Thymus (tissue), 11 donors: ENCODE data around the gene KRTAP15-1. TPM values are rescaled to one million over a fixed set of nuclear protein-coding genes. Genes with fewer than 3 reads are reported as not detected.

Experiments used
- DNase-seq, 9 donors: peaks; one replicate each; pipeline ENCODE4 v3.0.0-alpha.2; 2013; ENCODE audit warnings: low spot score in 9 of 9, low read depth in 6 of 9, missing footprints in 1 of 9
- H3K27ac ChIP-seq, 2 donors: one replicate each; pipeline ENCODE4 v1.5.1; 2013; ENCODE audit warnings: control low read depth in 1 of 2, low read depth in 1 of 2, low read length in 1 of 2, mild to moderate bottlenecking in 1 of 2, moderate library complexity in 1 of 2
- H3K27me3 ChIP-seq, 2 donors: one replicate each; pipeline ENCODE4 v1.5.1; 2013; ENCODE audit warnings: low read length in 1 of 2; ENCODE audit not compliant: control insufficient read depth in 2 of 2, insufficient read depth in 1 of 2
- H3K36me3 ChIP-seq, 2 donors: one replicate each; pipeline ENCODE4 v1.5.1; 2013; ENCODE audit warnings: low read length in 1 of 2, mild to moderate bottlenecking in 1 of 2, moderate library complexity in 1 of 2; ENCODE audit not compliant: control insufficient read depth in 2 of 2, insufficient read depth in 2 of 2
- H3K4me1 ChIP-seq, 2 donors: one replicate each; pipeline ENCODE4 v1.5.1; 2013; ENCODE audit warnings: low read length in 2 of 2; ENCODE audit not compliant: control insufficient read depth in 2 of 2, insufficient read depth in 2 of 2
- H3K4me3 ChIP-seq, 2 donors: one replicate each; pipeline ENCODE4 v1.5.1; 2013; ENCODE audit warnings: low read length in 2 of 2, control low read depth in 1 of 2, mild to moderate bottlenecking in 1 of 2
- H3K9me3 ChIP-seq, 2 donors: one replicate each; pipeline ENCODE4 v1.5.1; 2013; ENCODE audit warnings: low read length in 1 of 2, mild to moderate bottlenecking in 1 of 2; ENCODE audit not compliant: control insufficient read depth in 2 of 2, insufficient read depth in 1 of 2
- WGBS: extraction: QIAGEN DNeasy Blood & Tissue Kit; methylation state at CpG from one replicate; pipeline ENCODE4 v1.1.7; 2013; 5-methylcytosine and 5-hydroxymethylcytosine counted together
- polyA plus RNA-seq: library from polyadenylated mRNA; stranded (reverse); fragments of 200-250 nt; gene quantifications from one replicate; pipeline ENCODE4 v1.2.3, GENCODE V29; 2013
- total RNA-seq: library from RNA; stranded (reverse); fragments of 120-200 nt; gene quantifications from one replicate; pipeline ENCODE4 v1.2.4, GENCODE V29; 2013
- donor health status: healthy.

KRTAP15-1 gene
- total and polyA plus RNA-seq, 2 donors = not detected

DNA sequence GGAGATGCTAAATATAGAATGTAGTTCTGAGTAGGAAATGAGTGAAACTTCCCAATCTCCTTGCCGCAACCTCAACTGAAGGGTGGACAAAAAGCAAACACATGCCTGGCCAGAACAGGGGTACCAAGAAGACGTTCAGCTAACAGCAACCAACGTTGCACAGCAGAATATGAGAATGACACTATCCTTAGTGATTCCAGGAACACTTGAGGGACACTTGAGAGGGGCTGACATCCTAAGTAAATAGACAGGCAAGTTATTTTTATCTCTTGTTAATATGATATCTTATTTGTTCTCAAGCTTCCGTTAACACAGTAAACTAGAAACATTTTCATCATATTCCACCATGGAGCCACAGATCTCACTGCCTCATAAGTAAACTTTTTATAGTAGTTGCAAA is 39.2 kb downstream of the KRTAP15-1 start:
- no peaks in the 10 kb centered on the region for H3K36me3 ChIP-seq

DNA sequence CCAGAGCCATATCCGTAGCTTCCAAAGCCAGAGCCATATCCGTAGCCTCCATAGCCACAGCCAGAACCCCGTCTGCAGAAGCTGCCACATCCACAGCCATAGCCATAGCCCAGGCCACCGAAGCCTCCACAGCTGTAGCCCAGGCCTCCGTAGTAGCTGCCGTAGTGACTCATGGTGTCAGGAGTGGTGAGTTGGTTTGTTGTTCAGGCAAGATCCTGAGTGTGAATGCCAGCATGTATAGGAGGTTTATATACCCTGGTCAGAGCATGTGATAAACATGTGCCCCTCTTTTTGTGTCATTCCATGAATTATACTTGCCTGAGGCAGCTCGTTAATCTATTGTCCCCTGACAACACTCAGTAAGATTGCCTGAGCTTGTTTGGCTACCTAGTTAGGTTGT is 40.1 kb downstream of the KRTAP15-1 start, which contains the start of gene KRTAP19-1:
Gene KRTAP19-1 (minus strand): TSS at position 223 of the 400 bp plus-strand sequence. CDS start 50 bp downstream, at position 173.
- Histone ChIP-seq H3K4me1 (no peaks in the 10 kb centered on the region), H3K36me3 (no peaks in the 10 kb centered on the region), H3K27me3 (no peaks in the 10 kb centered on the region), H3K27ac (no peak within 1 kb of the TSS), H3K4me3 (no peak within 1 kb of the TSS), H3K9me3 (no peaks in the 10 kb centered on the region)
- 94% methylated on average over 7 of the region's 7 CpGs for WGBS
- DNase-seq = no peak

More for the DNA sequence above, 39.2 kb downstream of the KRTAP15-1 start:
- Histone ChIP-seq H3K4me1 (no peaks in the 10 kb centered on the region), H3K4me3 (no peak overlapping the region), H3K9me3 (no peaks in the 10 kb centered on the region), H3K27me3 (no peaks in the 10 kb centered on the region), H3K27ac (no peak overlapping the region)
- no peak for DNase-seq
- WGBS = 63% methylated on average over 4 of the region's 4 CpGs

DNA sequence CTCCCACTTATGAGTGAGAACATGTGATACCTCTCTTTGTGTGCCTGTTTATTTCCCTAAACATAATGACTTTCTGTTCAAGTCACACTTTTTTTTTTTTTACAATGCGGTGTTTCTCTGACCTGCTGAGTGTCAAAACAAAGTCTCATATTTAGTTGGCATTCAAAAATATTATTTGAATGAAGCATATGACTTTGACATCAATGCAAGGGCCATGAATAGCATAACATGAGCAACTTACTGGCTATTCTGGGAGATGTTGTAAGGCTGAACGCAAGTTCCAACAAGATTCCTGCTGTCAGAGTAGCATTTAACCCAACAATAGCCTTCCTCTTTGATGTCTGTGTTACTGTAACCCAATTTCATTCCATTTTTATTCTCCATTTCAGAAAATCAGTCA is 42.1 kb downstream of the KRTAP15-1 start:
- H3K36me3 ChIP-seq = no peaks in the 10 kb centered on the region

DNA sequence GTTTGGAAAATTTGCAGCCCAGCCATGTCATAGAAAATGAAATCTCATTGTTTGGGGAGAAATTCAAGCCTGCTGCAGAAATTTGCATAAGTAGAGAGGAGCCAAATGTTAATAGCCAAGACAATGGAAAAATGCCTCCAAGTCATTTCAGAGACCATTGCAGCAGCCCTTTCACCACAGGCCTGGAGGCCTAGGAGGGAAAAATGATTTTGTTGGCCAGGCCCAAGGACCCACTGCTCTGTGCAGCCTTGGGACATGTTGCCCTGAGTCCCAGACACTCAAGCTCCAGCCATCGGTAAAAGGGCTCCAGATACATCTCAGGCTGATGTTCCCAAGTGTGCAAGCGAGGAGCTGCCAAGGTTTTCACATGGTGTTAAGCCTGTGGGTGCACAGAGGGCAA is 46.1 kb downstream of the KRTAP15-1 start:
- no peak overlapping the region for H3K4me3 ChIP-seq
- H3K27ac ChIP-seq = no peak overlapping the region
- H3K4me1 ChIP-seq = no peaks in the 10 kb centered on the region
- WGBS = 73% methylated on average over 2 of the region's 2 CpGs
- no peaks in the 10 kb centered on the region for H3K27me3 ChIP-seq
- no peaks in the 10 kb centered on the region for H3K36me3 ChIP-seq
- peaks cover 0 to 11% of the 10 kb centered on the region in 2 donors for H3K9me3 ChIP-seq
- no peak for DNase-seq

More for the DNA sequence above, 42.1 kb downstream of the KRTAP15-1 start:
- Histone ChIP-seq H3K27me3 (no peaks in the 10 kb centered on the region), H3K4me1 (no peaks in the 10 kb centered on the region), H3K27ac (no peak overlapping the region), H3K9me3 (peaks cover 0 to 9% of the 10 kb centered on the region in 2 donors), H3K4me3 (no peak overlapping the region)
- DNase-seq = no peak
- 89% methylated on average over 2 of the region's 2 CpGs for WGBS

DNA sequence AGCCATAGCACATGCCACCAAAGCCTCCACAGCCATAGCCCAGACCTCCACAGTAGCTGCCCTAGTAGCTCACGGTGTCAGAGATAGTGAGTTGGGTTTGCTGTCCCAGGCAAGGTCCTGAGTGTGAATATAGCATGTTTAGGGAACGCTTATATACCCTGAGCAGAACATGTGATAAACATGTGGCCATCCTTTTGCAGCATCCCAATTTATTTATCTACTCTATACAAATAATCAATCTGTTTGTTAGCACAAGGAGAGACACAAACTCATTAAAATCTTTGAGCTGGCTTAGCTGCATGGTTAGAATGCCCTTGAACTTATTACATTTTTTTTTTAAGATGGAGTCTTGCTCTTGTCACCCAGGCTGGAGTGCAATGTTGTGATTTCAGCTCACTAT is 47.3 kb downstream of the KRTAP15-1 start, which contains the start of gene KRTAP19-2:
Gene KRTAP19-2 (minus strand): TSS at position 101 of the 400 bp plus-strand sequence. CDS start 88 bp downstream, at position 13.
- Histone ChIP-seq H3K9me3 (peaks cover 0 to 11% of the 10 kb centered on the region in 2 donors), H3K4me1 (no peaks in the 10 kb centered on the region), H3K4me3 (no peak within 1 kb of the TSS), H3K27me3 (no peaks in the 10 kb centered on the region), H3K27ac (no peak within 1 kb of the TSS), H3K36me3 (no peaks in the 10 kb centered on the region)
- no peak for DNase-seq
- WGBS = 95% methylated on average over 2 of the region's 2 CpGs

Other genes starting within 250 kb of the KRTAP15-1 start
- gene CLDN8, start 224.2 kb upstream of the KRTAP15-1 start, total RNA-seq = 0.05 TPM
- 0.87 TPM for gene CLDN8, start 224.2 kb upstream of the KRTAP15-1 start, polyA plus RNA-seq
- not detected for gene KRTAP24-1, start 157.3 kb upstream of the KRTAP15-1 start, total RNA-seq
- gene KRTAP24-1, start 157.3 kb upstream of the KRTAP15-1 start, polyA plus RNA-seq = not detected
- not detected for gene KRTAP25-1, start 150.8 kb upstream of the KRTAP15-1 start, total RNA-seq
- not detected for gene KRTAP25-1, start 150.8 kb upstream of the KRTAP15-1 start, polyA plus RNA-seq
- gene KRTAP26-1, start 120.0 kb upstream of the KRTAP15-1 start, total RNA-seq = not detected
- 0.09 TPM for gene KRTAP26-1, start 120.0 kb upstream of the KRTAP15-1 start, polyA plus RNA-seq
- gene KRTAP27-1, start 102.6 kb upstream of the KRTAP15-1 start, total RNA-seq = not detected
- gene KRTAP27-1, start 102.6 kb upstream of the KRTAP15-1 start, polyA plus RNA-seq = 0.07 TPM
- not detected for gene KRTAP23-1, start 91.7 kb upstream of the KRTAP15-1 start, total RNA-seq
- not detected for gene KRTAP23-1, start 91.7 kb upstream of the KRTAP15-1 start, polyA plus RNA-seq
- gene KRTAP13-2, start 68.0 kb upstream of the KRTAP15-1 start, total RNA-seq = not detected
- gene KRTAP13-2, start 68.0 kb upstream of the KRTAP15-1 start, polyA plus RNA-seq = 0.80 TPM
- gene KRTAP13-1, start 44.2 kb upstream of the KRTAP15-1 start, total RNA-seq = not detected
- gene KRTAP13-1, start 44.2 kb upstream of the KRTAP15-1 start, polyA plus RNA-seq = 0.16 TPM
- not detected for gene KRTAP13-3, start 14.3 kb upstream of the KRTAP15-1 start, total RNA-seq
- not detected for gene KRTAP13-3, start 14.3 kb upstream of the KRTAP15-1 start, polyA plus RNA-seq
- gene KRTAP13-4, start 10.1 kb upstream of the KRTAP15-1 start, total RNA-seq = 0.05 TPM
- gene KRTAP13-4, start 10.1 kb upstream of the KRTAP15-1 start, polyA plus RNA-seq = 0.34 TPM
- gene KRTAP19-1, start 40.1 kb downstream of the KRTAP15-1 start, total RNA-seq = not detected
- 0.14 TPM for gene KRTAP19-1, start 40.1 kb downstream of the KRTAP15-1 start, polyA plus RNA-seq
- not detected for gene KRTAP19-2, start 47.2 kb downstream of the KRTAP15-1 start, total RNA-seq
- not detected for gene KRTAP19-2, start 47.2 kb downstream of the KRTAP15-1 start, polyA plus RNA-seq
- not detected for gene KRTAP19-3, start 51.7 kb downstream of the KRTAP15-1 start, total RNA-seq
- gene KRTAP19-3, start 51.7 kb downstream of the KRTAP15-1 start, polyA plus RNA-seq = 2.4 TPM
- not detected for gene KRTAP19-4, start 56.9 kb downstream of the KRTAP15-1 start, total RNA-seq
- not detected for gene KRTAP19-4, start 56.9 kb downstream of the KRTAP15-1 start, polyA plus RNA-seq
- gene KRTAP19-5, start 61.9 kb downstream of the KRTAP15-1 start, total RNA-seq = 0.19 TPM
- 0.91 TPM for gene KRTAP19-5, start 61.9 kb downstream of the KRTAP15-1 start, polyA plus RNA-seq
- gene KRTAP19-6, start 101.6 kb downstream of the KRTAP15-1 start, total RNA-seq = not detected
- gene KRTAP19-6, start 101.6 kb downstream of the KRTAP15-1 start, polyA plus RNA-seq = not detected
- not detected for gene KRTAP19-7, start 121.0 kb downstream of the KRTAP15-1 start, total RNA-seq
- gene KRTAP19-7, start 121.0 kb downstream of the KRTAP15-1 start, polyA plus RNA-seq = not detected
- not detected for gene KRTAP22-2, start 150.1 kb downstream of the KRTAP15-1 start, total RNA-seq
- not detected for gene KRTAP22-2, start 150.1 kb downstream of the KRTAP15-1 start, polyA plus RNA-seq
- gene KRTAP6-3, start 152.2 kb downstream of the KRTAP15-1 start, total RNA-seq = not detected
- not detected for gene KRTAP6-3, start 152.2 kb downstream of the KRTAP15-1 start, polyA plus RNA-seq
- not detected for gene KRTAP6-2, start 158.6 kb downstream of the KRTAP15-1 start, total RNA-seq
- gene KRTAP6-2, start 158.6 kb downstream of the KRTAP15-1 start, polyA plus RNA-seq = not detected
- not detected for gene KRTAP22-1, start 160.8 kb downstream of the KRTAP15-1 start, total RNA-seq
- gene KRTAP22-1, start 160.8 kb downstream of the KRTAP15-1 start, polyA plus RNA-seq = not detected
- not detected for gene KRTAP6-1, start 173.7 kb downstream of the KRTAP15-1 start, total RNA-seq
- gene KRTAP6-1, start 173.7 kb downstream of the KRTAP15-1 start, polyA plus RNA-seq = not detected
- not detected for gene KRTAP20-1, start 176.2 kb downstream of the KRTAP15-1 start, total RNA-seq
- gene KRTAP20-1, start 176.2 kb downstream of the KRTAP15-1 start, polyA plus RNA-seq = not detected
- gene KRTAP20-4, start 180.4 kb downstream of the KRTAP15-1 start, total RNA-seq = not detected
- gene KRTAP20-4, start 180.4 kb downstream of the KRTAP15-1 start, polyA plus RNA-seq = not detected
- gene KRTAP20-2, start 194.9 kb downstream of the KRTAP15-1 start, total RNA-seq = not detected
- not detected for gene KRTAP20-2, start 194.9 kb downstream of the KRTAP15-1 start, polyA plus RNA-seq
- not detected for gene KRTAP20-3, start 202.6 kb downstream of the KRTAP15-1 start, total RNA-seq
- not detected for gene KRTAP20-3, start 202.6 kb downstream of the KRTAP15-1 start, polyA plus RNA-seq